Ovary (tissue), 3 donors: Measurements from ENCODE around the gene RAB28.

Experiments
- CTCF ChIP-seq, 3 donors: fragments of 450-650 bp in 2 of 3; fragments of 200-600 bp in 1 of 3; IDR thresholded peaks; one replicate each; pipeline versions ENCODE4 v1.5.1 to v1.8.0; 2016 to 2022; ENCODE audit warnings: antibody characterized with exemption in 3 of 3, mild to moderate bottlenecking in 1 of 3
- POLR2A ChIP-seq: fragments of 450-650 bp; IDR thresholded peaks from one replicate; pipeline ENCODE4 v1.6.1; 2017; ENCODE audit warnings: antibody characterized with exemption, mild to moderate bottlenecking, moderate library complexity
- donor health status: DM: no; HTN: no; CAD: no.

- TF ChIP-seq CTCF (IDR thresholded peaks at IDR 0.05), result no peak
- TF ChIP-seq POLR2A, result no peak
These were observed 38.4 kb upstream of the RAB28 start for GRCh38 chr4:13522282-13523104.
